ENCODE data around the gene FUBP3. TPM values are rescaled to one million over a fixed set of nuclear protein-coding genes. Genes with fewer than 3 reads are reported as not detected.

The FUBP3 gene
- total RNA-seq, 4 donors from 2014 or later: 20.7 to 41.1 (median 36.9) TPM

DNA sequence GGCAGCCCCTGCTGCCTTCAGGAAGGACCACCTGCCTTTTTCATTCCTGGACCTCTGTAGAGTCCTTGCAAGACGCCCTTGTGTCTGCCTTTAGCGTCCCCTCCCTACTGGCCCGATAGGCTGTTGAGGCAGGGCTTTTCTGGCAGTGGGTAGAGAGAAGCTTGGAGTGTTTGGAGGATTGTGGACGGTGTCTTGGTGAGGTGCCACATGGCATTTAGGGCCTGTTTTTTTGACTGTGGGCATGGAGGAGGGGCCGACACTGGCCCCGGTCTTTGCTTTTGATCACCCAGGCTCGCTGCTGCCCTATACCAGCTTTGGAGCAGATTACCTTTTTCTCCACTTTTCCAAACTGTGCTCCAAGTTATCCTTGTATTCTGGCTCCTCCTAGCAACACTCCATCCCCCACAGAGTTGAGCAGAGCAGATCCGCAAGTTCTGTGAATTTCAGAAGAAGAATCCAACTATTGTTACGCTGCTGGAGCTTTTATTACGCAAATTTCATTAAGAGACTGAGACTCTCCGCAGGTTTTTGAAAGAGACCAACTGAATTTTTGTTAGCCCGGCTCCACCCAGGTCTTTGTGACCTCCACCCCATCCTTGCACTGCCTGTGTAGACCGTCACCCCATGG, 50.2 kb downstream of the FUBP3 start:
- H3K27me3 ChIP-seq: no peaks in the 10 kb centered on the region
- no peak overlapping the region for H3K4me3 ChIP-seq
- H3K27ac ChIP-seq: no peak overlapping the region
- 91 to 100% methylated on average over 3 to 13 of the region's 13 CpGs for WGBS, 2 donors (ENCODE audit: low coverage in 1 of 2)
- peaks cover 0 to 66% (median 29%) of the 10 kb centered on the region in 4 donors for H3K36me3 ChIP-seq
- no peaks in the 10 kb centered on the region for H3K9me3 ChIP-seq
- in situ Hi-C loops (cut with MboI; ENCODE audit: low pct_ligation_motif_present in 1 of 4, low pct_unique_long_range_greater_than_20kb in 1 of 4, low sequenced_read_pairs in 3 of 4) (no loop called here), intact Hi-C loops (cut with DNase I; ENCODE audit: low total_unique reads) (no loop called here)
- DNase-seq: no peak
- no peak for TF ChIP-seq POLR2AphosphoS5 (IDR thresholded peaks at IDR 0.05)
- no peak for TF ChIP-seq EP300 (IDR thresholded peaks at IDR 0.05; ENCODE audit: low read depth)
- TF ChIP-seq, protein P1, sequence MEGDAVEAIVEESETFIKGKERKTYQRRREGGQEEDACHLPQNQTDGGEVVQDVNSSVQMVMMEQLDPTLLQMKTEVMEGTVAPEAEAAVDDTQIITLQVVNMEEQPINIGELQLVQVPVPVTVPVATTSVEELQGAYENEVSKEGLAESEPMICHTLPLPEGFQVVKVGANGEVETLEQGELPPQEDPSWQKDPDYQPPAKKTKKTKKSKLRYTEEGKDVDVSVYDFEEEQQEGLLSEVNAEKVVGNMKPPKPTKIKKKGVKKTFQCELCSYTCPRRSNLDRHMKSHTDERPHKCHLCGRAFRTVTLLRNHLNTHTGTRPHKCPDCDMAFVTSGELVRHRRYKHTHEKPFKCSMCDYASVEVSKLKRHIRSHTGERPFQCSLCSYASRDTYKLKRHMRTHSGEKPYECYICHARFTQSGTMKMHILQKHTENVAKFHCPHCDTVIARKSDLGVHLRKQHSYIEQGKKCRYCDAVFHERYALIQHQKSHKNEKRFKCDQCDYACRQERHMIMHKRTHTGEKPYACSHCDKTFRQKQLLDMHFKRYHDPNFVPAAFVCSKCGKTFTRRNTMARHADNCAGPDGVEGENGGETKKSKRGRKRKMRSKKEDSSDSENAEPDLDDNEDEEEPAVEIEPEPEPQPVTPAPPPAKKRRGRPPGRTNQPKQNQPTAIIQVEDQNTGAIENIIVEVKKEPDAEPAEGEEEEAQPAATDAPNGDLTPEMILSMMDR (IDR thresholded peaks at IDR 0.05): no peak
- TF ChIP-seq POLR2A (IDR thresholded peaks at IDR 0.05): no peak
- H3K4me1 ChIP-seq: no peaks in the 10 kb centered on the region

DNA sequence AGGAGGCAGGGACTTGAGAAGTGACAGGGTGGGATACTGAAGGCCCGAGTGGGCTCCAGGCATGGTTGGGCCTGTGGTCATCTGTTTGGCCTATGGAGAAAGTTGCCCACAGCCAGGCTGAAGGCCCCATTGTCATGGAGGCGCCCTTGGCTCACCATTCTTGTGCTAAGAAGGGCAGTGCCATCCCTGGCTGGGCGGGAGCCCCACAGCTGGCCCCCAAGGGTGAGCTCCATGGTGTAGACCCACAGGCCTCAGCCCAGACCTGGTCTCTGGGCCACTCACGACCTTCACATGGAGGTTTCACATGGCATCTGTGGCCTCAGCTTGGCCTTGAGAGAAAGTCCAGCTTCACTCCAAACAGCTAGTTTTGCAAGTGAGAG, 50.7 kb downstream of the FUBP3 start:
- peaks cover 0 to 61% (median 27%) of the 10 kb centered on the region in 4 donors for H3K36me3 ChIP-seq
- DNase-seq: no peak
- no peaks in the 10 kb centered on the region for H3K9me3 ChIP-seq
- in situ Hi-C loops (cut with MboI; ENCODE audit: low pct_ligation_motif_present in 1 of 4, low pct_unique_long_range_greater_than_20kb in 1 of 4, low sequenced_read_pairs in 3 of 4): no loop called here
- H3K27ac ChIP-seq: no peak overlapping the region
- no peaks in the 10 kb centered on the region for H3K4me1 ChIP-seq
- H3K27me3 ChIP-seq: no peaks in the 10 kb centered on the region
- intact Hi-C loops (cut with DNase I; ENCODE audit: low total_unique reads): no loop called here
- TF ChIP-seq POLR2A (IDR thresholded peaks at IDR 0.05) (no peak), EP300 (IDR thresholded peaks at IDR 0.05; ENCODE audit: low read depth) (no peak), POLR2AphosphoS5 (IDR thresholded peaks at IDR 0.05) (no peak)
- TF ChIP-seq, protein P1 (IDR thresholded peaks at IDR 0.05): no peak
- no peak overlapping the region for H3K4me3 ChIP-seq
- 100% methylated on average over 4 of the region's 4 CpGs; no CpG with 5 or more reads in 1 of the 2 donors for WGBS, 2 donors (ENCODE audit: low coverage in 1 of 2)

DNA sequence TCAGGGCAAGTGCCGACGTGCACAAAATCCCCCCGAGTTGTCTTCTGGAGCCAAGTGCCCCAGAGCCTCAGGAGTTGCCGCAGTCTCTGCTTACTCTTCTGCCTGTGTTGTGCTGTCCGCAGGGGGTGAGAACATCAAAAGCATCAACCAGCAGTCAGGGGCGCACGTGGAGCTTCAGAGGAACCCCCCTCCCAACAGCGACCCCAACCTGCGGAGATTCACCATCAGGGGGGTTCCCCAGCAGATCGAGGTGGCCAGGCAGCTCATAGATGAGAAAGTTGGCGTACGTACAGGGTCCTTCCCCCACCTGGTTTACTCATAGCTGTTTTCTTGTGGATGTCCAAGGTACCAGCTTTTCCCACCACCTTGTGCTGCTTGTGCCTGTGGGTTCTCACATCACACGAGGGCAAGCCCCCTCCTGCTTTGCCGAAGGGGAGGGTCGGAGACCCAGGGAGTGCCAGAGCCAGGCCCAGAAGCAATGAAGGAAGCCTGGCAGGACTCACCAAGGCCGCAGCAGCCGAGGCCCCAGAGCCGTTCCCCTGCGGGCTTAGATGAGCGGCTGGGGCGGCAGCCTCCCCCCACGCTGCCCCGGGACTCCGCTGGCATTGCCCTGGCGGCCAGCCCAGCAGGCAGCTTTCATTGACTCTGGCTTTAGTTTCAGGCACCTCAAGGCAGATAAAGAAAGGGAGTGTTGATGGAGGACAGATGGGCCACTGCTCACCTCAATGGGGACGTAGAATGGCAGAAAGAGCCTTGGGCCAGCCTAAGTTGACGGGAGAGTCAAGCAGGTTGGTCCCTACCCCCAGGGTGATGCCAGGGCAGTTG, 51.3 kb downstream of the FUBP3 start:
- no peaks in the 10 kb centered on the region for H3K9me3 ChIP-seq
- TF ChIP-seq POLR2AphosphoS5 (IDR thresholded peaks at IDR 0.05): no peak
- TF ChIP-seq, protein P1 (IDR thresholded peaks at IDR 0.05): no peak
- TF ChIP-seq EP300 (IDR thresholded peaks at IDR 0.05; ENCODE audit: low read depth): no peak
- TF ChIP-seq POLR2A (IDR thresholded peaks at IDR 0.05): no peak
- no peak for DNase-seq
- in situ Hi-C loops (cut with MboI; ENCODE audit: low pct_ligation_motif_present in 1 of 4, low pct_unique_long_range_greater_than_20kb in 1 of 4, low sequenced_read_pairs in 3 of 4) (no loop called here), intact Hi-C loops (cut with DNase I; ENCODE audit: low total_unique reads) (no loop called here)
- 97 to 100% methylated on average over 1 to 27 of the region's 27 CpGs for WGBS, 2 donors (ENCODE audit: low coverage in 1 of 2)
- peaks cover 0 to 55% (median 25%) of the 10 kb centered on the region in 4 donors for H3K36me3 ChIP-seq
- no peaks in the 10 kb centered on the region for H3K4me1 ChIP-seq
- H3K27ac ChIP-seq: no peak overlapping the region
- no peaks in the 10 kb centered on the region for H3K27me3 ChIP-seq
- H3K4me3 ChIP-seq: no peak overlapping the region

DNA sequence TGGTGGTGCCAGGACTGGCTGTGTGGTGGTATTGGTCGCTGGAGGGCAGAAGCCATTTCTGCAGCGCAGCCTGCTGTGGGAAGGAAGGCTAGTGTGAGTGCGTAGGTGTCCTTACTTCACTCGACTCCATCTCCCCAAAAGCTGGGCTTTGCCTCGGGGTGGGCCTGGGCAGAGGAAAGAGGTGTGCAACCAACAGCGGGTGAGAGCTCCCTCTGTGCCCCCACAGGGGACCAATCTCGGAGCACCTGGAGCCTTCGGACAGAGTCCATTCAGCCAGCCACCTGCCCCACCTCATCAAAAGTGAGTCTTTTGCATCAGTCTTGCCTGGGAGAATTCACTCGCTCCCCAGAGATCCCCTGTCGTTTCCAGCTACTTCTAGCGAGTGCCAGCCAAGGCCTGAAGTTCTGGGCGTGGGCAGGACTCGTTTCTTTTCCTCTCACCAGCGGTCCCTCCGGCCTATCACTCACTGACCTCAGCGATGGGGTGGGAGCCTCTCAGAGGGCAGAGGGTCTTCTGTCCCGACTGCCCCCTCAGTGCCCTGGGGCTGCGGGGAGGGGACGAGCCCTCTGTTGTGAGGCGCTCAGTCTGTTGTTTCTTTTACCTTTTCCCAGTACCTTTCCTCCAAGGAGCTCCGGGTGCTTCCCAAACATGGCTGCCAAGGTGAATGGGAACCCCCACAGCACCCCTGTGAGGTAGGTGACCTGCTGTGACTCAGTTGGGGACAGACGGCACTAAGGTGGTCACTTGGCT, 52.1 kb downstream of the FUBP3 start:
- no peaks in the 10 kb centered on the region for H3K27me3 ChIP-seq
- H3K4me1 ChIP-seq: no peaks in the 10 kb centered on the region
- no peaks in the 10 kb centered on the region for H3K9me3 ChIP-seq
- H3K27ac ChIP-seq: no peak overlapping the region
- intact Hi-C loops (cut with DNase I; ENCODE audit: low total_unique reads) (no loop called here), in situ Hi-C loops (cut with MboI; ENCODE audit: low pct_ligation_motif_present in 1 of 4, low pct_unique_long_range_greater_than_20kb in 1 of 4, low sequenced_read_pairs in 3 of 4) (no loop called here)
- H3K4me3 ChIP-seq: no peak overlapping the region
- 94% methylated on average over 22 of the region's 22 CpGs; no CpG with 5 or more reads in 1 of the 2 donors for WGBS, 2 donors (ENCODE audit: low coverage in 1 of 2)
- no peak for TF ChIP-seq EP300 (IDR thresholded peaks at IDR 0.05; ENCODE audit: low read depth)
- TF ChIP-seq, protein P1 (IDR thresholded peaks at IDR 0.05): no peak
- TF ChIP-seq POLR2A (IDR thresholded peaks at IDR 0.05): no peak
- no peak for TF ChIP-seq POLR2AphosphoS5 (IDR thresholded peaks at IDR 0.05)
- H3K36me3 ChIP-seq: peaks cover 0 to 55% (median 22%) of the 10 kb centered on the region in 4 donors
- no peak for DNase-seq
